Keratinocyte (primary cell): ENCODE results near the gene ODAD2. TPM values are rescaled to one million over a fixed set of nuclear protein-coding genes. Genes with fewer than 3 reads are reported as not detected.

Source experiments
- DNase-seq: peaks from one replicate; pipeline ENCODE4 v3.0.0-alpha.2; 2011; ENCODE audit warnings: low read depth, missing footprints, low spot score
- FAIRE-seq: peaks from 2 replicates; lab custom pipeline; 2011; peaks lifted over from hg19 to GRCh38; lab: Jason Lieb, UNC
- H2AFZ ChIP-seq: 2 replicates; pipeline ENCODE4 v1.6.0; 2012; ENCODE audit warnings: low read length, control low read depth, inconsistent platforms; ENCODE audit not compliant: control insufficient read depth
- H3K27ac ChIP-seq: 2 replicates; pipeline ENCODE4 v1.5.1; 2011; ENCODE audit warnings: low read length; ENCODE audit not compliant: control insufficient read depth, insufficient read depth
- H3K27me3 ChIP-seq: 3 replicates; pipeline ENCODE4 v1.6.0; 2011; ENCODE audit warnings: low read length; ENCODE audit not compliant: control insufficient read depth, insufficient read depth; ENCODE audit errors: extremely low read depth
- H3K36me3 ChIP-seq, 2 experiments: 2 replicates in 1 of 2; 3 replicates in 1 of 2; pipeline ENCODE4 v1.5.1; 2011; ENCODE audit warnings: low read length in 2 of 2, mild to moderate bottlenecking in 1 of 2; ENCODE audit not compliant: control insufficient read depth in 2 of 2, insufficient read depth in 2 of 2; ENCODE audit errors: extremely low read depth in 1 of 2
- H3K4me1 ChIP-seq: 3 replicates; pipeline ENCODE4 v1.5.1; 2011; ENCODE audit warnings: low read length; ENCODE audit not compliant: control insufficient read depth, insufficient read depth; ENCODE audit errors: extremely low read depth
- H3K4me2 ChIP-seq: 3 replicates; pipeline ENCODE4 v1.6.0; 2011; ENCODE audit warnings: low read depth, low read length; ENCODE audit not compliant: control insufficient read depth, insufficient read depth; ENCODE audit errors: extremely low read depth
- H3K4me3 ChIP-seq, 3 experiments: fragments of 200-600 bp in 1 of 3; sonication (generic) in 1 of 3; 2 replicates in 2 of 3; 3 replicates in 1 of 3; pipeline ENCODE4 v1.5.1; 2011 to 2016; ENCODE audit warnings: low read length in 3 of 3, mild to moderate bottlenecking in 3 of 3, control low read depth in 2 of 3, inconsistent platforms in 1 of 3, low read depth in 1 of 3, mixed read lengths in 1 of 3, mixed run types in 1 of 3, moderate library complexity in 1 of 3; ENCODE audit not compliant: control insufficient read depth in 2 of 3, insufficient read depth in 2 of 3; ENCODE audit errors: extremely low read depth in 1 of 3
- H3K79me2 ChIP-seq: 2 replicates; pipeline ENCODE4 v1.6.0; 2012; ENCODE audit warnings: low read length; ENCODE audit not compliant: control insufficient read depth, insufficient read depth
- H3K9ac ChIP-seq: 3 replicates; pipeline ENCODE4 v1.6.0; 2011; ENCODE audit warnings: low read length; ENCODE audit not compliant: control insufficient read depth, insufficient read depth; ENCODE audit errors: extremely low read depth
- H3K9me1 ChIP-seq: 3 replicates; pipeline ENCODE4 v1.6.0; 2011; ENCODE audit warnings: low read length; ENCODE audit not compliant: control insufficient read depth, insufficient read depth; ENCODE audit errors: extremely low read depth
- H3K9me3 ChIP-seq: 2 replicates; pipeline ENCODE4 v1.5.1; 2012; ENCODE audit warnings: low read depth, low read length; ENCODE audit not compliant: control insufficient read depth
- H4K20me1 ChIP-seq: 3 replicates; pipeline ENCODE4 v1.6.0; 2011; ENCODE audit warnings: low read length; ENCODE audit not compliant: control insufficient read depth, insufficient read depth; ENCODE audit errors: extremely low read depth
- CTCF ChIP-seq, 3 experiments: IDR thresholded peaks in 1 of 3; conservative IDR thresholded peaks in 1 of 3; optimal IDR thresholded peaks in 1 of 3; 2 replicates in 2 of 3; 3 replicates in 1 of 3; pipeline versions ENCODE3 to v1.5.1; 2011; ENCODE audit warnings: low read length in 3 of 3, mild to moderate bottlenecking in 3 of 3, moderate library complexity in 2 of 3, control low read depth in 1 of 3, inconsistent platforms in 1 of 3; ENCODE audit not compliant: insufficient read depth in 2 of 3; ENCODE audit errors: extremely low read depth in 1 of 3
- EZH2 ChIP-seq: IDR thresholded peaks from one replicate; pipeline ENCODE4 v1.6.1; 2012; ENCODE audit warnings: inconsistent platforms, mild to moderate bottlenecking, low read length, moderate library complexity
- dilution Hi-C: fragments of 300-500 bp; cut with MboI; formaldehyde crosslinking; loops from one replicate; pipeline ENCODE4 v1.7.0; 2020; ENCODE audit warnings: low sequenced_read_pairs; ENCODE audit not compliant: extremely low pct_ligation_motif_present
- polyA plus RNA-seq, 5 experiments: library from polyadenylated mRNA; depleted of rRNA in 3 of 5; stranded (reverse) in 3 of 5; stranded (forward) in 1 of 5; unstranded in 1 of 5; fragments of >200 nt; gene quantifications; 1 replicate in 1 of 5; 2 replicates in 3 of 5; 3 replicates in 1 of 5; pipeline versions ENCODE4 v1.2.1 to v1.2.3, GENCODE V29; 2011 to 2012; ENCODE audit warnings: missing spikeins in 2 of 5, low read depth in 1 of 5, low replicate concordance in 1 of 5

Gene ODAD2
- polyA plus RNA-seq, 1 donor (not counting 4 experiments of a cell fraction or from before 2014, with no cell fraction given): not detected

- H3K9ac ChIP-seq: no peak overlapping the region
- no peak overlapping the region for H3K4me3 ChIP-seq
- no peak overlapping the region for H3K4me2 ChIP-seq
- no peaks in the 10 kb centered on the region for H3K36me3 ChIP-seq
- no peaks in the 10 kb centered on the region for H3K9me1 ChIP-seq
- no peaks in the 10 kb centered on the region for H4K20me1 ChIP-seq
- DNase-seq (no peak), FAIRE-seq (no peak)
- no peaks in the 10 kb centered on the region for H3K4me1 ChIP-seq
- H2AFZ ChIP-seq: no peak overlapping the region
- no peaks in the 10 kb centered on the region for H3K9me3 ChIP-seq
- TF ChIP-seq CTCF (optimal IDR thresholded peaks at IDR 0.05 in 1 of 3, IDR thresholded peaks at IDR 0.05 in 1 of 3, conservative IDR thresholded peaks at IDR 0.05 in 1 of 3; ENCODE audit: extremely low read depth in 1 of 3, insufficient read depth in 2 of 3, low read length in 3 of 3) (no peak), EZH2 (no peak)
- H3K27ac ChIP-seq: no peak overlapping the region
- H3K79me2 ChIP-seq: no peaks in the 10 kb centered on the region
- H3K27me3 ChIP-seq: no peaks in the 10 kb centered on the region
- dilution Hi-C loops: no loop called here
Measured at GRCh38 chr10:27911539-27911938, 87.3 kb downstream of the ODAD2 start.

GRCh38 chr10:27911011-27911410 is 87.9 kb downstream of the ODAD2 start:
- dilution Hi-C loops: no loop called here
- H3K4me1 ChIP-seq: no peaks in the 10 kb centered on the region
- H4K20me1 ChIP-seq: no peaks in the 10 kb centered on the region
- no peaks in the 10 kb centered on the region for H3K9me1 ChIP-seq
- no peak overlapping the region for H3K4me3 ChIP-seq
- H3K36me3 ChIP-seq: no peaks in the 10 kb centered on the region
- no peaks in the 10 kb centered on the region for H3K27me3 ChIP-seq
- H3K9ac ChIP-seq: no peak overlapping the region
- no peak overlapping the region for H3K27ac ChIP-seq
- no peaks in the 10 kb centered on the region for H3K9me3 ChIP-seq
- no peak overlapping the region for H2AFZ ChIP-seq
- no peak for FAIRE-seq
- no peaks in the 10 kb centered on the region for H3K79me2 ChIP-seq
- TF ChIP-seq CTCF (optimal IDR thresholded peaks at IDR 0.05 in 1 of 3, IDR thresholded peaks at IDR 0.05 in 1 of 3, conservative IDR thresholded peaks at IDR 0.05 in 1 of 3; ENCODE audit: extremely low read depth in 1 of 3, insufficient read depth in 2 of 3, low read length in 3 of 3): no peak
- no peak for TF ChIP-seq EZH2
- DNase-seq: no peak
- H3K4me2 ChIP-seq: no peak overlapping the region
